Measurements from ENCODE around the gene MANBA. TPM values are rescaled to one million over a fixed set of nuclear protein-coding genes. Genes with fewer than 3 reads are reported as not detected.

Gene MANBA
- total and polyA plus RNA-seq, 9 donors: 15.6 to 32.7 (median 24.5) TPM

- Histone ChIP-seq H3K27ac (no peak overlapping the region), H3K36me3 (no peaks in the 10 kb centered on the region), H3K27me3 (no peaks in the 10 kb centered on the region), H3K4me1 (ENCODE audit: insufficient read depth) (no peaks in the 10 kb centered on the region), H3K9me3 (peaks cover 0 to 5% of the 10 kb centered on the region in 2 donors), H3K4me3 (no peak overlapping the region)
- 89 to 94% (median 89%) methylated on average over 5 of the region's 5 CpGs for WGBS, 3 donors
- no peak for TF ChIP-seq EP300 (IDR thresholded peaks at IDR 0.05)
- TF ChIP-seq CTCF (IDR thresholded peaks at IDR 0.05): no peak
- TF ChIP-seq POLR2A (IDR thresholded peaks at IDR 0.05): no peak
- no peak for DNase-seq
- intact Hi-C loops (cut with DNase I): no loop called here
Measured at GRCh38 chr4:102734591-102735385, 26.0 kb downstream of the MANBA start.

GRCh38 chr4:102734116-102734515, 26.7 kb downstream of the MANBA start:
- H3K36me3 ChIP-seq: no peaks in the 10 kb centered on the region
- H3K9me3 ChIP-seq: peaks cover 0 to 5% of the 10 kb centered on the region in 2 donors
- DNase-seq: no peak
- WGBS, 3 donors: 93 to 96% (median 95%) methylated on average over 5 of the region's 5 CpGs
- H3K4me3 ChIP-seq: no peak overlapping the region
- H3K4me1 ChIP-seq (ENCODE audit: insufficient read depth): no peaks in the 10 kb centered on the region
- H3K27me3 ChIP-seq: no peaks in the 10 kb centered on the region
- intact Hi-C loops (cut with DNase I): no loop called here
- H3K27ac ChIP-seq: no peak overlapping the region
- TF ChIP-seq EP300 (IDR thresholded peaks at IDR 0.05) (no peak), CTCF (IDR thresholded peaks at IDR 0.05) (no peak), POLR2A (IDR thresholded peaks at IDR 0.05) (no peak)

- WGBS, 3 donors: 83 to 86% (median 85%) methylated on average over 3 of the region's 3 CpGs
- TF ChIP-seq EP300 (IDR thresholded peaks at IDR 0.05) (no peak), CTCF (IDR thresholded peaks at IDR 0.05) (no peak), POLR2A (IDR thresholded peaks at IDR 0.05) (no peak)
- intact Hi-C loops (cut with DNase I): no loop called here
- DNase-seq: no peak
- Histone ChIP-seq H3K9me3 (peaks cover 0 to under 1% of the 10 kb centered on the region in 2 donors), H3K27ac (no peak overlapping the region), H3K27me3 (no peaks in the 10 kb centered on the region), H3K4me1 (ENCODE audit: insufficient read depth) (no peaks in the 10 kb centered on the region), H3K4me3 (no peak overlapping the region), H3K36me3 (no peaks in the 10 kb centered on the region)
Measured at GRCh38 chr4:102733084-102733483, 27.7 kb downstream of the MANBA start.

DNA sequence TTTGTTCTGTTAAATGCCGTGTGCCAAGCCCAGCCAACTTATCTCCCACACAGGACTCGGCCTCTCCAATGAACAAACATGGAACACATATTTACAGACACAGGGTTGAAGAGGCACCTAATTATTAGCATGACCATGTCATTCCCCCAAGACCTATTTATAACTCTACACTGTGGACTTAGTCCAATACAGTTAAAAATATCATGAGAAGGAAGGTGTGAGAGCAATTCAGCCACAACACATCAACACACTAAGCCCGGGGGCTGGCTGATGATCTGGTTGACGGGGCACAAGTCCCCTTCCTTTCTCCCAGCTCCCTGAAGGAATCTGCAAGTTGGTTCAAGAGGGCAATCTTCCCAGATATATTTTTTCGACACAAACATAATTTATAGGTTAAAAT, 28.1 kb downstream of the MANBA start:
- Histone ChIP-seq H3K27ac (no peak overlapping the region), H3K4me3 (no peak overlapping the region), H3K9me3 (no peaks in the 10 kb centered on the region), H3K27me3 (no peaks in the 10 kb centered on the region), H3K4me1 (ENCODE audit: insufficient read depth) (no peaks in the 10 kb centered on the region), H3K36me3 (no peaks in the 10 kb centered on the region)
- intact Hi-C loops (cut with DNase I): no loop called here
- no peak for DNase-seq
- WGBS, 3 donors: 75 to 83% (median 80%) methylated on average over 5 of the region's 5 CpGs
- TF ChIP-seq EP300 (IDR thresholded peaks at IDR 0.05) (no peak), CTCF (IDR thresholded peaks at IDR 0.05) (no peak), POLR2A (IDR thresholded peaks at IDR 0.05) (no peak)

Measured in ovary (tissue), 9 donors.